Psoas muscle (tissue), 8 donors: ENCODE data around the gene SLC34A1. TPM values are rescaled to one million over a fixed set of nuclear protein-coding genes. Genes with fewer than 3 reads are reported as not detected.

ENCODE experiments used
- ATAC-seq, 4 donors: fragments of 200-7000 bp; cut with Tn5 transposase; one replicate each; pipeline ENCODE4 v1.9.1; 2020; ENCODE audit warnings: moderate library complexity in 3 of 4, mild to moderate bottlenecking in 2 of 4
- DNase-seq, 2 donors: peaks; one replicate each; pipeline ENCODE4 v3.0.0-alpha.2; 2020
- H3K27ac ChIP-seq: fragments of 200-600 bp; one replicate; pipeline ENCODE4 v1.8.0; 2022
- H3K27me3 ChIP-seq, 3 donors: fragments of 200-600 bp in 1 of 3; one replicate each; pipeline versions ENCODE4 v1.6.1 to v1.8.0; 2013 to 2022; ENCODE audit warnings: low read length in 2 of 3, mild to moderate bottlenecking in 2 of 3, moderate library complexity in 1 of 3; ENCODE audit not compliant: insufficient read depth in 3 of 3
- H3K36me3 ChIP-seq, 2 donors: fragments of 200-600 bp in 1 of 2; one replicate each; pipeline versions ENCODE4 v1.6.1 to v1.8.0; 2013 to 2022; ENCODE audit warnings: low read depth in 1 of 2, mild to moderate bottlenecking in 1 of 2, moderate library complexity in 1 of 2; ENCODE audit not compliant: insufficient read depth in 1 of 2
- H3K4me1 ChIP-seq: fragments of 200-600 bp; one replicate; pipeline ENCODE4 v1.8.0; 2022
- H3K4me3 ChIP-seq: fragments of 200-600 bp; one replicate; pipeline ENCODE4 v1.8.0; 2022; ENCODE audit warnings: mild to moderate bottlenecking
- H3K9me3 ChIP-seq: fragments of 200-600 bp; one replicate; pipeline ENCODE4 v1.8.0; 2022
- WGBS, 3 donors: extraction: QIAGEN DNeasy Blood & Tissue Kit; methylation state at CpG; one replicate each; pipeline versions ENCODE4 v1.1.6 to v1.1.7; 2013; 5-methylcytosine and 5-hydroxymethylcytosine counted together
- intact Hi-C, 2 donors: fragments of 100-400 bp; cut with DNase I; formaldehyde crosslinking; loops; one replicate each; pipeline versions ENCODE4 v1.11.0 to v1.14.2; 2022
- polyA plus RNA-seq, 3 donors: library from polyadenylated mRNA; stranded (reverse); fragments of 200-250 nt; gene quantifications; one replicate each; pipeline ENCODE4 v1.2.3, GENCODE V29; 2013
- total RNA-seq, 4 donors: library from RNA; stranded (reverse); fragmentation: NEBNext Ultra II Directional in 2 of 4; extraction: Animal tissue kit (Norgen Biotek cat#: 25700) in 2 of 4; gene quantifications; one replicate each; pipeline versions ENCODE4 v1.2.1 to v1.2.4, GENCODE V29; 2021 to 2023
- TF ChIP-seq, protein P1 (sequence below): fragments of 200-600 bp; IDR thresholded peaks from one replicate; pipeline ENCODE4 v1.8.0; 2022; ENCODE audit warnings: antibody characterized with exemption
- donor health status: healthy with polysubstance abuse.
- donor health status: DM: no; HTN: no; CAD: no; lungs with moderate emphysema.
- donor health status: Bipolar disorder and iron deficiency.
- donor health status: healthy.
- donor health status: DM: yes; HTN: yes; CAD: no.
- donor health status: DM: no; HTN: no; CAD: no.
- donor health status: DM: no; HTN: no; CAD: no.
- donor health status: DM: yes; HTN: yes; CAD: no.

Gene SLC34A1
- total and polyA plus RNA-seq, 7 donors: not detected

GRCh38 chr5:177434942-177435738 is 50.9 kb downstream of the SLC34A1 start:
- TF ChIP-seq, protein P1, sequence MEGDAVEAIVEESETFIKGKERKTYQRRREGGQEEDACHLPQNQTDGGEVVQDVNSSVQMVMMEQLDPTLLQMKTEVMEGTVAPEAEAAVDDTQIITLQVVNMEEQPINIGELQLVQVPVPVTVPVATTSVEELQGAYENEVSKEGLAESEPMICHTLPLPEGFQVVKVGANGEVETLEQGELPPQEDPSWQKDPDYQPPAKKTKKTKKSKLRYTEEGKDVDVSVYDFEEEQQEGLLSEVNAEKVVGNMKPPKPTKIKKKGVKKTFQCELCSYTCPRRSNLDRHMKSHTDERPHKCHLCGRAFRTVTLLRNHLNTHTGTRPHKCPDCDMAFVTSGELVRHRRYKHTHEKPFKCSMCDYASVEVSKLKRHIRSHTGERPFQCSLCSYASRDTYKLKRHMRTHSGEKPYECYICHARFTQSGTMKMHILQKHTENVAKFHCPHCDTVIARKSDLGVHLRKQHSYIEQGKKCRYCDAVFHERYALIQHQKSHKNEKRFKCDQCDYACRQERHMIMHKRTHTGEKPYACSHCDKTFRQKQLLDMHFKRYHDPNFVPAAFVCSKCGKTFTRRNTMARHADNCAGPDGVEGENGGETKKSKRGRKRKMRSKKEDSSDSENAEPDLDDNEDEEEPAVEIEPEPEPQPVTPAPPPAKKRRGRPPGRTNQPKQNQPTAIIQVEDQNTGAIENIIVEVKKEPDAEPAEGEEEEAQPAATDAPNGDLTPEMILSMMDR: no peak
- intact Hi-C loops: no loop called here
- no peak for ATAC-seq
- Histone ChIP-seq H3K36me3 (peaks cover 0 to 73% of the 10 kb centered on the region in 2 donors), H3K4me1 (peaks cover 17% of the 10 kb centered on the region), H3K27ac (no peak overlapping the region), H3K4me3 (no peak overlapping the region), H3K9me3 (no peaks in the 10 kb centered on the region), H3K27me3 (no peaks in the 10 kb centered on the region)
- 94 to 95% (median 94%) methylated on average over 20 of the region's 20 CpGs for WGBS, 3 donors
- DNase-seq: no peak

- DNase-seq: no peak
- 93 to 96% (median 96%) methylated on average over 30 to 37 of the region's 37 CpGs for WGBS, 3 donors
- peaks cover 0 to 78% of the 10 kb centered on the region in 2 donors for H3K36me3 ChIP-seq
Measured at GRCh38 chr5:177435847-177436536, 51.8 kb downstream of the SLC34A1 start.

GRCh38 chr5:177437623-177438022 is 53.4 kb downstream of the SLC34A1 start:
- no peaks in the 10 kb centered on the region for H3K27me3 ChIP-seq
- peaks cover 2% of the 10 kb centered on the region for H3K4me1 ChIP-seq
- DNase-seq: no peak
- WGBS, 3 donors: 63 to 68% (median 65%) methylated on average over 4 of the region's 4 CpGs
- no peaks in the 10 kb centered on the region for H3K9me3 ChIP-seq
- TF ChIP-seq, protein P1: no peak
- H3K4me3 ChIP-seq: no peak overlapping the region
- no peak overlapping the region for H3K27ac ChIP-seq
- ATAC-seq: no peak
- H3K36me3 ChIP-seq: peaks cover 0 to 82% of the 10 kb centered on the region in 2 donors
- intact Hi-C loops: no loop called here

More at GRCh38 chr5:177435847-177436536, 51.8 kb downstream of the SLC34A1 start:
- Histone ChIP-seq H3K27me3 (no peaks in the 10 kb centered on the region), H3K9me3 (no peaks in the 10 kb centered on the region), H3K4me3 (no peak overlapping the region), H3K27ac (no peak overlapping the region), H3K4me1 (peaks cover 17% of the 10 kb centered on the region)
- no peak for ATAC-seq
- TF ChIP-seq, protein P1: no peak
- intact Hi-C loops: no loop called here

DNA sequence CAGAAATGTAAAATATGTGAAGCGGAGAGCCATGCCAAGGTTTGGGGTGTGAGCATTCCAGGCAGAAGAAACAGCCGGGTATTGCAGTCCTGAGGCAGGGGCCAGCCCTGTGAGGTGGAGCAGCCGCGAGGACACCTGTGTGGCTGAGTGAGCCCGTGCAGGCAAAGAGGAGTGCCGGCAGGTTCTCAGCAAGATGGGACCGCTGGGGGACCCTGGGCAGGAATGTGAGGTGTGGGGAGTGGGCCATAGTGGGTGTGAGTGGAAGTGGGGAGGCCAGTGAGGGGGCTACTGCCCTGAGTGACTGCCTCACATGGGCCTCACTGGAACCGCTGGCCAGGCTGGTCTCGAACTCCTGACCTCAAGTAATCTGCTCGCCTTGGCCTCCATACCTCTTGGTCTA is 54.2 kb downstream of the SLC34A1 start:
- 89 to 93% (median 93%) methylated on average over 10 of the region's 10 CpGs for WGBS, 3 donors
- H3K4me1 ChIP-seq: no peaks in the 10 kb centered on the region
- DNase-seq (no peak), ATAC-seq (peak in 1 of 4 donors; percentile 23)
- intact Hi-C loops: no loop called here
- no peaks in the 10 kb centered on the region for H3K27me3 ChIP-seq
- no peak overlapping the region for H3K4me3 ChIP-seq
- no peak overlapping the region for H3K27ac ChIP-seq
- H3K36me3 ChIP-seq: peaks cover 0 to 74% of the 10 kb centered on the region in 2 donors
- TF ChIP-seq, protein P1: no peak
- H3K9me3 ChIP-seq: no peaks in the 10 kb centered on the region
